HepG2 (cell line): ENCODE measurements around the gene ACSF3.

Experiments used
- FOXK1 ChIP-seq: sonication (generic); formaldehyde crosslinking; IDR thresholded peaks from 2 replicates; pipeline ENCODE4 v1.4.0; 2020; ENCODE audit warnings: low read depth, missing genetic modification reagents, borderline replicate concordance
- TGIF2 ChIP-seq: IDR thresholded peaks from 2 replicates; pipeline ENCODE4 v1.6.1; 2016; ENCODE audit warnings: control low read depth, missing compliant biosample characterization
- ZBTB1 ChIP-seq: sonication (generic); formaldehyde crosslinking; IDR thresholded peaks from 2 replicates; pipeline ENCODE4 v1.4.0; 2020; ENCODE audit warnings: missing genetic modification reagents, borderline replicate concordance
- ZZZ3 ChIP-seq: sonication (generic); formaldehyde crosslinking; IDR thresholded peaks from 2 replicates; pipeline ENCODE4 v1.4.0; 2020; ENCODE audit warnings: missing genetic modification reagents, mild to moderate bottlenecking, borderline replicate concordance
- TF ChIP-seq, protein P1 (sequence below): sonication (generic); formaldehyde crosslinking; IDR thresholded peaks from 2 replicates; pipeline ENCODE4 v1.8.0; 2022; ENCODE audit warnings: mild to moderate bottlenecking, missing genetic modification reagents, borderline replicate concordance

DNA sequence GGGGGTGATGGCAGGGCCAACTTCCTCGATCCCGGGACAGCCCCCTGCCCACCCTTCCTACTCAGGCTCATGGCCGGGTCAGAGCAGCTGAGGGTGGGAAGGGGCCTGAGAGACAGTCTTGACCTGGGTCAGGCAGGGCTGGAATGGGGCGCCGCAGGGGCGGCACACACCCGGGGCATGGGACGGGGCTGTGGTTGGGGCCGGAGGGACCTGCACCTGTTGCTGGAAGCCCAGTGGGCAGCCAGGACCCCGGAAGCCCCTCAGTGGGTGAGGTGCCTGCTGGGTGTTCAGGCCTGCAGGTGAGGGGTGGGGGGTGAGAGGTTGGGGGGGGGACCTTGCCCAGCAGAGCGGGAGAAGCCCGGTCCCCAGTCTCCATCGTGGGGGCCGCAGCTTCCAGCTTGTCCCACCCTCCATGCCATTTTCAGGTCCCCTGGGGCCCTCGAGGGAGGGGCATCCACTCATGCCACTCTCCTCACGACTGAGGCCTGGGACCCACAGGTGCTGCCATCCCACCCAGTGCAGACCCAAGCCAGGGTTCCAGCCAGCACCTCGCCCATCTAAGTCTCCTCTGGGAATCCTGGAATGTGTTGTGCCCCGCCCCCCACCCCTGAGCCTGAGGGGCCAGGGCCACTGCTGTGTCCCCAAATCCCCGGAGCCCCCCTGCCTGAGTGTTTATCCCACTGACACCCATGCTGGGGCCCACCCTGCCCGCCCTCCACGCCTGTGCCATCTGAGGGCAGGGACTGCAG, 43.4 kb upstream of the ACSF3 start:
- TF ChIP-seq FOXK1 (CRISPR knock-in tag) (no peak), TGIF2 (CRISPR knock-in tag) (no peak), ZZZ3 (CRISPR knock-in tag) (no peak), ZBTB1 (CRISPR knock-in tag) (no peak)
- TF ChIP-seq, protein P1, sequence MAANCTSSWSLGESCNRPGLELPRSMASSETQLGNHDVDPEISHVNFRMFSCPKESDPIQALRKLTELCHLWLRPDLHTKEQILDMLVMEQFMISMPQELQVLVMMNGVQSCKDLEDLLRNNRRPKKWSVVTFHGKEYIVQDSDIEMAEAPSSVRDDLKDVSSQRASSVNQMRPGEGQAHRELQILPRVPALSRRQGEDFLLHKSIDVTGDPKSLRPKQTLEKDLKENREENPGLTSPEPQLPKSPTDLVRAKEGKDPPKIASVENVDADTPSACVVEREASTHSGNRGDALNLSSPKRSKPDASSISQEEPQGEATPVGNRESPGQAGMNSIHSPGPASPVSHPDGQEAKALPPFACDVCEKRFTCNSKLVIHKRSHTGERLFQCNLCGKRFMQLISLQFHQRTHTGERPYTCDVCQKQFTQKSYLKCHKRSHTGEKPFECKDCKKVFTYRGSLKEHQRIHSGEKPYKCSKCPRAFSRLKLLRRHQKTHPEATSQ (CRISPR knock-in tag), result no peak
